Tibial nerve (tissue), 3 donors: ENCODE data around the gene DLX5.

Experiments
- EP300 ChIP-seq, 2 donors: sonication (generic); formaldehyde crosslinking; IDR thresholded peaks; one replicate each; pipeline ENCODE4 v1.6.1; 2017; ENCODE audit warnings: antibody characterized with exemption in 2 of 2, mild to moderate bottlenecking in 1 of 2
- POLR2A ChIP-seq, 2 donors: fragments of 450-650 bp; IDR thresholded peaks; one replicate each; pipeline ENCODE4 v1.6.1; 2017; ENCODE audit warnings: antibody characterized with exemption in 2 of 2, mild to moderate bottlenecking in 2 of 2, moderate library complexity in 2 of 2

- no peak for TF ChIP-seq EP300 (IDR thresholded peaks at IDR 0.05)
- no peak for TF ChIP-seq POLR2A (IDR thresholded peaks at IDR 0.05)
Observed at GRCh38 chr7:97025983-97026714, 1.5 kb upstream of the DLX5 start.
